Upper lobe of left lung (tissue), 6 donors: ENCODE data around the gene NR1I2. TPM values are rescaled to one million over a fixed set of nuclear protein-coding genes. Genes with fewer than 3 reads are reported as not detected.

Experiments used
- ATAC-seq, 2 donors: fragments of 200-7000 bp; cut with Tn5 transposase; one replicate each; pipeline ENCODE4 v1.9.1; 2022; ENCODE audit warnings: mild to moderate bottlenecking in 2 of 2, moderate library complexity in 2 of 2; ENCODE audit not compliant: low FRiP score in 2 of 2
- DNase-seq, 2 donors: peaks; one replicate each; pipeline ENCODE4 v3.0.0-alpha.2; 2019 to 2020
- H3K27ac ChIP-seq, 4 donors: fragments of 200-600 bp; sonication (generic); one replicate each; pipeline ENCODE4 v1.5.1; 2016 to 2019
- H3K27me3 ChIP-seq, 4 donors: fragments of 200-600 bp; sonication (generic); one replicate each; pipeline ENCODE4 v1.5.1; 2017 to 2019
- H3K36me3 ChIP-seq, 4 donors: fragments of 200-600 bp; sonication (generic); one replicate each; pipeline ENCODE4 v1.5.1; 2016 to 2019
- H3K4me1 ChIP-seq, 4 donors: fragments of 200-600 bp; sonication (generic); one replicate each; pipeline ENCODE4 v1.5.1; 2018 to 2019
- H3K4me3 ChIP-seq, 4 donors: fragments of 200-600 bp; sonication (generic); one replicate each; pipeline ENCODE4 v1.5.1; 2017 to 2019; ENCODE audit warnings: mild to moderate bottlenecking in 2 of 4, moderate library complexity in 1 of 4
- H3K9me3 ChIP-seq, 4 donors: fragments of 200-600 bp; sonication (generic); one replicate each; pipeline ENCODE4 v1.5.1; 2018 to 2019
- CTCF ChIP-seq, 6 experiments: fragments of 450-650 bp in 4 of 6; fragments of 200-600 bp in 2 of 6; sonication (generic) in 2 of 6; IDR thresholded peaks; one replicate each; pipeline ENCODE4 v1.5.1; 2016 to 2019; ENCODE audit warnings: antibody characterized with exemption in 6 of 6
- EP300 ChIP-seq, 4 donors: sonication (generic); formaldehyde crosslinking; IDR thresholded peaks; one replicate each; pipeline ENCODE4 v1.5.1; 2017; ENCODE audit warnings: antibody characterized with exemption in 4 of 4, control low read depth in 2 of 4
- POLR2A ChIP-seq, 4 donors: fragments of 450-650 bp; IDR thresholded peaks; one replicate each; pipeline ENCODE4 v1.5.1; 2016 to 2017; ENCODE audit warnings: antibody characterized with exemption in 4 of 4, mild to moderate bottlenecking in 2 of 4
- POLR2AphosphoS5 ChIP-seq, 2 donors: sonication (generic); formaldehyde crosslinking; IDR thresholded peaks; one replicate each; pipeline ENCODE4 v1.5.1; 2017; ENCODE audit warnings: antibody characterized with exemption in 2 of 2
- WGBS, 2 donors: methylation state at CpG; one replicate each; pipeline ENCODE4 v1.1.5; 2017 to 2018; 5-methylcytosine and 5-hydroxymethylcytosine counted together
- total RNA-seq, 6 donors: library from RNA; depleted of rRNA in 4 of 6; stranded (reverse); fragments of >200 nt in 4 of 6; gene quantifications; one replicate each; pipeline versions ENCODE4 v1.1.0 to v1.2.1, GENCODE V29; 2016 to 2021
- donor health status: DM: no; HTN: no; CAD: no; lungs with moderate emphysema.
- donor health status: DM: no; HTN: yes; CAD: no; lungs with severe emphysema.

NR1I2 gene
- total RNA-seq, 6 donors from 2014 or later, result 0.22 to 0.46 (median 0.39) TPM; not detected in 2

- H3K4me3 ChIP-seq, result no peak overlapping the region
- H3K4me1 ChIP-seq, result no peaks in the 10 kb centered on the region
- H3K36me3 ChIP-seq, result peaks cover 0 to 17% (median 2%) of the 10 kb centered on the region in 4 donors
- ATAC-seq (no peak), DNase-seq (no peak)
- WGBS, 2 donors, result 63 to 82% methylated on average over 3 of the region's 3 CpGs
- no peak overlapping the region for H3K27ac ChIP-seq
- H3K9me3 ChIP-seq, result no peaks in the 10 kb centered on the region
- TF ChIP-seq CTCF (IDR thresholded peaks at IDR 0.05) (no peak), EP300 (IDR thresholded peaks at IDR 0.05) (no peak), POLR2AphosphoS5 (IDR thresholded peaks at IDR 0.05) (no peak), POLR2A (IDR thresholded peaks at IDR 0.05) (no peak)
- no peaks in the 10 kb centered on the region for H3K27me3 ChIP-seq
Measured at GRCh38 chr3:119751423-119751822, 30.5 kb upstream of the NR1I2 start.

- Histone ChIP-seq H3K4me1 (no peaks in the 10 kb centered on the region), H3K36me3 (no peaks in the 10 kb centered on the region), H3K9me3 (no peaks in the 10 kb centered on the region), H3K27me3 (no peaks in the 10 kb centered on the region), H3K27ac (no peak overlapping the region), H3K4me3 (no peak overlapping the region)
- TF ChIP-seq EP300 (IDR thresholded peaks at IDR 0.05), result no peak
- no peak for TF ChIP-seq POLR2A (IDR thresholded peaks at IDR 0.05)
- TF ChIP-seq POLR2AphosphoS5 (IDR thresholded peaks at IDR 0.05), result no peak
- TF ChIP-seq CTCF (IDR thresholded peaks at IDR 0.05), result no peak
- no peak for DNase-seq
- 81 to 93% methylated on average over 1 of the region's 1 CpG for WGBS, 2 donors
- no peak for ATAC-seq
Measured at GRCh38 chr3:119759962-119760361, 21.9 kb upstream of the NR1I2 start.

- DNase-seq, result no peak
- 85 to 94% methylated on average over 2 of the region's 2 CpGs for WGBS, 2 donors
- Histone ChIP-seq H3K4me1 (no peaks in the 10 kb centered on the region), H3K36me3 (no peaks in the 10 kb centered on the region), H3K27me3 (no peaks in the 10 kb centered on the region), H3K27ac (no peak overlapping the region), H3K9me3 (no peaks in the 10 kb centered on the region), H3K4me3 (no peak overlapping the region)
- TF ChIP-seq POLR2A (IDR thresholded peaks at IDR 0.05), result no peak
- TF ChIP-seq EP300 (IDR thresholded peaks at IDR 0.05), result no peak
- TF ChIP-seq POLR2AphosphoS5 (IDR thresholded peaks at IDR 0.05), result no peak
- no peak for TF ChIP-seq CTCF (IDR thresholded peaks at IDR 0.05)
- ATAC-seq, result no peak
Measured at GRCh38 chr3:119762876-119763275, 19.0 kb upstream of the NR1I2 start.

GRCh38 chr3:119763466-119763865 lies 18.4 kb upstream of the NR1I2 start:
- TF ChIP-seq CTCF (IDR thresholded peaks at IDR 0.05), result no peak
- TF ChIP-seq POLR2AphosphoS5 (IDR thresholded peaks at IDR 0.05), result no peak
- no peak for TF ChIP-seq EP300 (IDR thresholded peaks at IDR 0.05)
- no peak for TF ChIP-seq POLR2A (IDR thresholded peaks at IDR 0.05)
- Histone ChIP-seq H3K27ac (no peak overlapping the region), H3K4me3 (no peak overlapping the region), H3K27me3 (no peaks in the 10 kb centered on the region), H3K4me1 (no peaks in the 10 kb centered on the region), H3K9me3 (no peaks in the 10 kb centered on the region), H3K36me3 (no peaks in the 10 kb centered on the region)
- no peak for DNase-seq
- ATAC-seq, result no peak

- DNase-seq (no peak), ATAC-seq (no peak)
- H3K27me3 ChIP-seq, result no peaks in the 10 kb centered on the region
- 95 to 96% methylated on average over 1 of the region's 1 CpG for WGBS, 2 donors
- TF ChIP-seq POLR2AphosphoS5 (IDR thresholded peaks at IDR 0.05) (no peak), CTCF (IDR thresholded peaks at IDR 0.05) (no peak), POLR2A (IDR thresholded peaks at IDR 0.05) (no peak), EP300 (IDR thresholded peaks at IDR 0.05) (no peak)
- H3K9me3 ChIP-seq, result no peaks in the 10 kb centered on the region
- no peak overlapping the region for H3K27ac ChIP-seq
- peaks cover 0 to 6% (median 2%) of the 10 kb centered on the region in 4 donors for H3K4me1 ChIP-seq
- H3K4me3 ChIP-seq, result no peak overlapping the region
- no peaks in the 10 kb centered on the region for H3K36me3 ChIP-seq
Measured at GRCh38 chr3:119765239-119765638, 16.7 kb upstream of the NR1I2 start.
